ENCODE measurements around the gene SMYD3.
A peak's percentile ranks its signal among the peaks of the same experiment; 100 is the strongest.

SMYD3 gene

DNA sequence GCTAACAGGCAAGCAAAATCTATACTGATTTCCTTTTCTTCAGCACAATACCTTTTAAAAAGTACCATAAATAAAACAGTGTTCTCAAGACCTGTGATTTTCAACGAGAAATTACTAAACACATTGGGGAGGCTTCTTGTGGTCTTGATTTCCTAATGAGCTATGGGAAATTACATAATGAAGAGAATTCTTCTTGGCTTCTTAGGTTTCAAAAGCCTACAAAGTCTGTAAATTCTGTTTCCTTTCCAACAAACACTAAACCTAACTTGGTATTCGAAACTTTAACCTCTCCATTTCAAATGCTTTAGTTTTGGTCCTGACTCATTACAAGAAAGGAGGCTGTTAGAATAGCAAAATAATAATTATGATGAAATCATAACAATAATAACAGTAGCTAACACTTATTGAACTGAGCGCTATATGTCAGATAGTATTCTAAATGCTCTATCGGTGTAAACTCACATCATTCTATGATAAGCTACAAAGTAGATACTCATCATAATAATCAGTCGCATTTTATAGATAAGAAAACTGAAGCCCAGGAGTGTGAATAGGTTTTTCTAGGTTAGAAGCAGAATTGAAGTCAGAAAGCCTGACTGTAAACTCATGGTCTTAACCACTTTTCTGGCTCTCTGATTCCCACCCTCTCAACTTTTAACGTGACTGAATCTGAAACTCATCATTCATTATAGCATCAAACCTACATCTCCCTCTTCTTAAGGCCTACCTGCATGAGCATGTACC is 486.7 kb downstream of the SMYD3 start:
- H3K36me3 ChIP-seq (ENCODE audit: insufficient read depth, low read length), result no peaks in the 10 kb centered on the region
- H2AFZ ChIP-seq (ENCODE audit: low read depth, low read length), result no peak overlapping the region
- no peak for TF ChIP-seq EZH2 (IDR thresholded peaks at IDR 0.05; ENCODE audit: borderline replicate concordance, low read depth, low read length, severe bottlenecking)
- TF ChIP-seq, protein P1, sequence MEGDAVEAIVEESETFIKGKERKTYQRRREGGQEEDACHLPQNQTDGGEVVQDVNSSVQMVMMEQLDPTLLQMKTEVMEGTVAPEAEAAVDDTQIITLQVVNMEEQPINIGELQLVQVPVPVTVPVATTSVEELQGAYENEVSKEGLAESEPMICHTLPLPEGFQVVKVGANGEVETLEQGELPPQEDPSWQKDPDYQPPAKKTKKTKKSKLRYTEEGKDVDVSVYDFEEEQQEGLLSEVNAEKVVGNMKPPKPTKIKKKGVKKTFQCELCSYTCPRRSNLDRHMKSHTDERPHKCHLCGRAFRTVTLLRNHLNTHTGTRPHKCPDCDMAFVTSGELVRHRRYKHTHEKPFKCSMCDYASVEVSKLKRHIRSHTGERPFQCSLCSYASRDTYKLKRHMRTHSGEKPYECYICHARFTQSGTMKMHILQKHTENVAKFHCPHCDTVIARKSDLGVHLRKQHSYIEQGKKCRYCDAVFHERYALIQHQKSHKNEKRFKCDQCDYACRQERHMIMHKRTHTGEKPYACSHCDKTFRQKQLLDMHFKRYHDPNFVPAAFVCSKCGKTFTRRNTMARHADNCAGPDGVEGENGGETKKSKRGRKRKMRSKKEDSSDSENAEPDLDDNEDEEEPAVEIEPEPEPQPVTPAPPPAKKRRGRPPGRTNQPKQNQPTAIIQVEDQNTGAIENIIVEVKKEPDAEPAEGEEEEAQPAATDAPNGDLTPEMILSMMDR (IDR thresholded peaks at IDR 0.05; ENCODE audit: borderline replicate concordance, extremely low read depth, low read length, poor library complexity, severe bottlenecking), result no peak
- no peak overlapping the region for H3K4me3 ChIP-seq (ENCODE audit: low read depth in 1 of 2, low read length in 2 of 2)
- ATAC-seq (ENCODE audit: insufficient read depth, low read depth), result no peak
- no peaks in the 10 kb centered on the region for H3K27me3 ChIP-seq (ENCODE audit: insufficient read depth, low read length, poor library complexity)
- H3K27ac ChIP-seq (ENCODE audit: low read length), result no peak overlapping the region
- no peak overlapping the region for H3K9ac ChIP-seq (ENCODE audit: low read depth, low read length)
- H3K4me1 ChIP-seq (ENCODE audit: insufficient read depth, low read length), result no peaks in the 10 kb centered on the region
- no peaks in the 10 kb centered on the region for H3K9me3 ChIP-seq (ENCODE audit: insufficient read depth, low read length, severe bottlenecking)
- no peaks in the 10 kb centered on the region for H3K79me2 ChIP-seq (ENCODE audit: insufficient read depth, low read length)
- H3K4me2 ChIP-seq (ENCODE audit: insufficient read depth, low read length), result no peak overlapping the region
- H4K20me1 ChIP-seq (ENCODE audit: insufficient read depth, low read length), result no peaks in the 10 kb centered on the region
- DNase-seq, result no peak

DNA sequence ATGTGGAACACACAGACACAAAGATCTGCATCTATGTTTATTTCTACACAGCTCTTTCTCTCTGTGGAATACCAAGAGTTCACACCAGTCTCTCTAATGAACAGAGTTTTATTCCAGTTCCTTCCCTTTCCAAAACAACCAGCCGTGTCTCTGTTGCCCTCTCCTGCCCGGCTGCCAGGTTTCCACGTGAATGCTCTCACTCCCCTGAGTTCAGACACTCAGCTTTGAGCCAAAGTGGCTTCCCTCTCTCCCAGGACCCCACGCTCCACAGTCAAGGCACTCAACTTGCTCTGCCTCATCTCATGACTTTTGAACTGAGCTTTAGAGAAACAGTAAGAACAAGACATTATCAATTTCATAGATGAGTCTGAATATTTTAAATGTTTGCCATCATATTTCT is 488.9 kb downstream of the SMYD3 start:
- no peak overlapping the region for H3K9ac ChIP-seq (ENCODE audit: low read depth, low read length)
- H3K27me3 ChIP-seq (ENCODE audit: insufficient read depth, low read length, poor library complexity), result no peaks in the 10 kb centered on the region
- no peak for DNase-seq
- H3K79me2 ChIP-seq (ENCODE audit: insufficient read depth, low read length), result no peaks in the 10 kb centered on the region
- no peak overlapping the region for H3K4me2 ChIP-seq (ENCODE audit: insufficient read depth, low read length)
- H3K4me3 ChIP-seq (ENCODE audit: low read depth in 1 of 2, low read length in 2 of 2), result no peak overlapping the region
- H3K9me3 ChIP-seq (ENCODE audit: insufficient read depth, low read length, severe bottlenecking), result no peaks in the 10 kb centered on the region
- no peaks in the 10 kb centered on the region for H3K4me1 ChIP-seq (ENCODE audit: insufficient read depth, low read length)
- H2AFZ ChIP-seq (ENCODE audit: low read depth, low read length), result no peak overlapping the region
- no peak overlapping the region for H3K27ac ChIP-seq (ENCODE audit: low read length)
- TF ChIP-seq, protein P1 (IDR thresholded peaks at IDR 0.05; ENCODE audit: borderline replicate concordance, extremely low read depth, low read length, poor library complexity, severe bottlenecking), result no peak
- TF ChIP-seq EZH2 (IDR thresholded peaks at IDR 0.05; ENCODE audit: borderline replicate concordance, low read depth, low read length, severe bottlenecking), result no peak
- H3K36me3 ChIP-seq (ENCODE audit: insufficient read depth, low read length), result no peaks in the 10 kb centered on the region
- no peak for ATAC-seq (ENCODE audit: insufficient read depth, low read depth)
- no peaks in the 10 kb centered on the region for H4K20me1 ChIP-seq (ENCODE audit: insufficient read depth, low read length)

DNA sequence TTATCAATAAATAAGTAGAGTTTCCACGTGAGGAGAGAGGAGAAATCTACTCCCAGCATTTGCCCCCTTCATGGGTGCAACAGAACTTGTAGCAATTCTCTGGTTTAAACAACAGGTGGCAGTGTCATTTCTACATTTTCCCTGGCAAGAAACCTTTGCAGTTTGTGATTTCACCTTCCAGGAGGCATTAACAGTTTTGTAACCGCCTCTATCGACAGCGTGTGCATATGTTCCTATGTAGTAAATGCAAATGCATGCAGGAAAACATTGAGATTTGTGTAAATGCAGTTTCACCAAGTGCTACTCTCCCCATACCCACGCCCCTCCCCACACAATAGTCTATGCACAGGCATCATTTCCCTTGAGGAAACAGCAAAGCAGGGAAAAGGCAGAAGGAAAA is 494.7 kb downstream of the SMYD3 start:
- TF ChIP-seq, protein P1 (IDR thresholded peaks at IDR 0.05; ENCODE audit: borderline replicate concordance, extremely low read depth, low read length, poor library complexity, severe bottlenecking), result peak; percentile 66
- no peak for TF ChIP-seq EZH2 (IDR thresholded peaks at IDR 0.05; ENCODE audit: borderline replicate concordance, low read depth, low read length, severe bottlenecking)
- Histone ChIP-seq H3K36me3 (ENCODE audit: insufficient read depth, low read length) (no peaks in the 10 kb centered on the region), H2AFZ (ENCODE audit: low read depth, low read length) (no peak overlapping the region), H3K9me3 (ENCODE audit: insufficient read depth, low read length, severe bottlenecking) (no peaks in the 10 kb centered on the region), H4K20me1 (ENCODE audit: insufficient read depth, low read length) (no peaks in the 10 kb centered on the region), H3K4me2 (ENCODE audit: insufficient read depth, low read length) (no peak overlapping the region), H3K27me3 (ENCODE audit: insufficient read depth, low read length, poor library complexity) (no peaks in the 10 kb centered on the region), H3K27ac (ENCODE audit: low read length) (no peak overlapping the region), H3K4me3 (ENCODE audit: low read depth in 1 of 2, low read length in 2 of 2) (no peak overlapping the region), H3K4me1 (ENCODE audit: insufficient read depth, low read length) (no peaks in the 10 kb centered on the region), H3K9ac (ENCODE audit: low read depth, low read length) (no peak overlapping the region), H3K79me2 (ENCODE audit: insufficient read depth, low read length) (no peaks in the 10 kb centered on the region)
- ATAC-seq (ENCODE audit: insufficient read depth, low read depth) (no peak), DNase-seq (peak; percentile 11)

Data from DND-41 (cell line).